ENCODE results near the gene DPP7.

- TF ChIP-seq POLR2A (IDR thresholded peaks at IDR 0.05) (no peak), CTCF (IDR thresholded peaks at IDR 0.05) (no peak)
Measured at GRCh38 chr9:137088121-137088520, 26.4 kb downstream of the DPP7 start.
